ENCODE measurements around the gene LSR. TPM values are rescaled to one million over a fixed set of nuclear protein-coding genes. Genes with fewer than 3 reads are reported as not detected.
"Not testable (repeated sequence)": the region's sequence is repeated elsewhere in the genome, so short reads cannot be mapped to it uniquely, and the experiment has no call there.

The LSR gene
- total and polyA plus RNA-seq, 2 experiments from 2014 or later: 116 to 212 TPM

DNA sequence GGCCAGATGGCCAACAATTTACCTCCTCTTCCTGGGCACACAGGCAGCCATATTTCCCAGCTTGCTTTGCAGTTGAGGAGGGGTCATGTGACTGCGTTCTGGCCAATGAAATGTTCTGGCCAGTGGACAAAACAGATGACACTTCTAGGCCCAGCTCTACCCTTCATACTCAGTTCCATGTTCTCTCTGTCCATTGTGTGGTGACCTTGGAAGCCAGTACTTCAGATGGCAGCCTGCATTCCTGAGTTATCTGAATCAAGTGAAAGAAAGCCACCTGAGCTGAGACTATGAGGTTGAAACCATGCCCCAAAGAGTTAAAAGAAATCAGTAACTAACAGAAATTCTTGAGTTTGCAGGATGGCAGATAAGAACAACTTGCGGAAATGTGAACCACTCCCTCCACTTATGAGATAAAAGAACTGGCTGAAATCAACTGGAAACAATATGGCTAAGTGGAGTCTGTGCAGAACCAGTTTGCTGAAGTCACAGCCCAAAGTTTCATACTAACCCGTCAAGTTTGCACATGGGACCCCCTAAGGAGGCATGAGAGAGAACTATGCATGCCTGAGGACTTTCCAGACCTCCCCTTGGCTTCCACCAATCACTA, 28.4 kb upstream of the LSR start:
- Histone ChIP-seq H4K20me1 (replicated peaks; ENCODE audit: insufficient read depth) (no peaks in the 10 kb centered on the region), H3K4me3 (no peak overlapping the region), H3K4me2 (no peak overlapping the region), H3K36me3 (ENCODE audit: insufficient read depth) (no peaks in the 10 kb centered on the region), H3K27me3 (ENCODE audit: insufficient read depth) (no peaks in the 10 kb centered on the region), H3K79me2 (replicated peaks; ENCODE audit: insufficient read depth) (no peaks in the 10 kb centered on the region), H3F3A (replicated peaks; ENCODE audit: low read depth) (0 out of 2 replicates have a peak, but pooled peaks cover 1% of the 10 kb centered on the region), H3K9me2 (ENCODE audit: insufficient read depth) (peaks cover 11% of the 10 kb centered on the region; the same call in 1 of the 2 replicates), H2AFZ (no peak overlapping the region), H3K4me1 (ENCODE audit: insufficient read depth) (no peaks in the 10 kb centered on the region), H3K27ac (ENCODE audit: low read depth) (no peak overlapping the region)
- Mint-ChIP-seq H3K27me3 (ENCODE audit: insufficient read depth, low read depth, poor library complexity) (peaks cover 8% of the 10 kb centered on the region), H3K4me1 (peaks cover 10% of the 10 kb centered on the region), H3K36me3 (ENCODE audit: low read depth) (peaks cover 12% of the 10 kb centered on the region; the same call in 1 of the 3 replicates), H3K4me3 (no peak overlapping the region), H3K9me3 (peaks cover 26% of the 10 kb centered on the region), H3K27ac (no peak overlapping the region; the same call in 1 of the 2 replicates)
- ATAC-seq: no peak
- TF ChIP-seq POLR2AphosphoS5 (IDR thresholded peaks at IDR 0.05; ENCODE audit: low read depth) (no peak), EZH2 (IDR thresholded peaks at IDR 0.05; ENCODE audit: low read depth, unreplicated experiment) (no peak)
- TF ChIP-seq, protein P1, sequence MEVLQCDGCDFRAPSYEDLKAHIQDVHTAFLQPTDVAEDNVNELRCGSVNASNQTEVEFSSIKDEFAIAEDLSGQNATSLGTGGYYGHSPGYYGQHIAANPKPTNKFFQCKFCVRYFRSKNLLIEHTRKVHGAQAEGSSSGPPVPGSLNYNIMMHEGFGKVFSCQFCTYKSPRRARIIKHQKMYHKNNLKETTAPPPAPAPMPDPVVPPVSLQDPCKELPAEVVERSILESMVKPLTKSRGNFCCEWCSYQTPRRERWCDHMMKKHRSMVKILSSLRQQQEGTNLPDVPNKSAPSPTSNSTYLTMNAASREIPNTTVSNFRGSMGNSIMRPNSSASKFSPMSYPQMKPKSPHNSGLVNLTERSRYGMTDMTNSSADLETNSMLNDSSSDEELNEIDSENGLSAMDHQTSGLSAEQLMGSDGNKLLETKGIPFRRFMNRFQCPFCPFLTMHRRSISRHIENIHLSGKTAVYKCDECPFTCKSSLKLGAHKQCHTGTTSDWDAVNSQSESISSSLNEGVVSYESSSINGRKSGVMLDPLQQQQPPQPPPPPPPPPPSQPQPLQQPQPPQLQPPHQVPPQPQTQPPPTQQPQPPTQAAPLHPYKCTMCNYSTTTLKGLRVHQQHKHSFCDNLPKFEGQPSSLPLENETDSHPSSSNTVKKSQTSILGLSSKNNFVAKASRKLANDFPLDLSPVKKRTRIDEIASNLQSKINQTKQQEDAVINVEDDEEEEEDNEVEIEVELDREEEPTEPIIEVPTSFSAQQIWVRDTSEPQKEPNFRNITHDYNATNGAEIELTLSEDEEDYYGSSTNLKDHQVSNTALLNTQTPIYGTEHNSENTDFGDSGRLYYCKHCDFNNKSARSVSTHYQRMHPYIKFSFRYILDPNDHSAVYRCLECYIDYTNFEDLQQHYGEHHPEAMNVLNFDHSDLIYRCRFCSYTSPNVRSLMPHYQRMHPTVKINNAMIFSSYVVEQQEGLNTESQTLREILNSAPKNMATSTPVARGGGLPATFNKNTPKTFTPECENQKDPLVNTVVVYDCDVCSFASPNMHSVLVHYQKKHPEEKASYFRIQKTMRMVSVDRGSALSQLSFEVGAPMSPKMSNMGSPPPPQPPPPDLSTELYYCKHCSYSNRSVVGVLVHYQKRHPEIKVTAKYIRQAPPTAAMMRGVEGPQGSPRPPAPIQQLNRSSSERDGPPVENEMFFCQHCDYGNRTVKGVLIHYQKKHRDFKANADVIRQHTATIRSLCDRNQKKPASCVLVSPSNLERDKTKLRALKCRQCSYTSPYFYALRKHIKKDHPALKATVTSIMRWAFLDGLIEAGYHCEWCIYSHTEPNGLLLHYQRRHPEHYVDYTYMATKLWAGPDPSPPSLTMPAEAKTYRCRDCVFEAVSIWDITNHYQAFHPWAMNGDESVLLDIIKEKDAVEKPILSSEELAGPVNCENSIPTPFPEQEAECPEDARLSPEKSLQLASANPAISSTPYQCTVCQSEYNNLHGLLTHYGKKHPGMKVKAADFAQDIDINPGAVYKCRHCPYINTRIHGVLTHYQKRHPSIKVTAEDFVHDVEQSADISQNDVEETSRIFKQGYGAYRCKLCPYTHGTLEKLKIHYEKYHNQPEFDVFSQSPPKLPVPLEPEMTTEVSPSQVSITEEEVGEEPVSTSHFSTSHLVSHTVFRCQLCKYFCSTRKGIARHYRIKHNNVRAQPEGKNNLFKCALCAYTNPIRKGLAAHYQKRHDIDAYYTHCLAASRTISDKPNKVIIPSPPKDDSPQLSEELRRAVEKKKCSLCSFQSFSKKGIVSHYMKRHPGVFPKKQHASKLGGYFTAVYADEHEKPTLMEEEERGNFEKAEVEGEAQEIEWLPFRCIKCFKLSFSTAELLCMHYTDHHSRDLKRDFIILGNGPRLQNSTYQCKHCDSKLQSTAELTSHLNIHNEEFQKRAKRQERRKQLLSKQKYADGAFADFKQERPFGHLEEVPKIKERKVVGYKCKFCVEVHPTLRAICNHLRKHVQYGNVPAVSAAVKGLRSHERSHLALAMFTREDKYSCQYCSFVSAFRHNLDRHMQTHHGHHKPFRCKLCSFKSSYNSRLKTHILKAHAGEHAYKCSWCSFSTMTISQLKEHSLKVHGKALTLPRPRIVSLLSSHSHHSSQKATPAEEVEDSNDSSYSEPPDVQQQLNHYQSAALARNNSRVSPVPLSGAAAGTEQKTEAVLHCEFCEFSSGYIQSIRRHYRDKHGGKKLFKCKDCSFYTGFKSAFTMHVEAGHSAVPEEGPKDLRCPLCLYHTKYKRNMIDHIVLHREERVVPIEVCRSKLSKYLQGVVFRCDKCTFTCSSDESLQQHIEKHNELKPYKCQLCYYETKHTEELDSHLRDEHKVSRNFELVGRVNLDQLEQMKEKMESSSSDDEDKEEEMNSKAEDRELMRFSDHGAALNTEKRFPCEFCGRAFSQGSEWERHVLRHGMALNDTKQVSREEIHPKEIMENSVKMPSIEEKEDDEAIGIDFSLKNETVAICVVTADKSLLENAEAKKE (CRISPR knock-in tag; IDR thresholded peaks at IDR 0.05): no peak
- peak; percentile 36 for DNase-seq (ENCODE audit: low spot score)

DNA sequence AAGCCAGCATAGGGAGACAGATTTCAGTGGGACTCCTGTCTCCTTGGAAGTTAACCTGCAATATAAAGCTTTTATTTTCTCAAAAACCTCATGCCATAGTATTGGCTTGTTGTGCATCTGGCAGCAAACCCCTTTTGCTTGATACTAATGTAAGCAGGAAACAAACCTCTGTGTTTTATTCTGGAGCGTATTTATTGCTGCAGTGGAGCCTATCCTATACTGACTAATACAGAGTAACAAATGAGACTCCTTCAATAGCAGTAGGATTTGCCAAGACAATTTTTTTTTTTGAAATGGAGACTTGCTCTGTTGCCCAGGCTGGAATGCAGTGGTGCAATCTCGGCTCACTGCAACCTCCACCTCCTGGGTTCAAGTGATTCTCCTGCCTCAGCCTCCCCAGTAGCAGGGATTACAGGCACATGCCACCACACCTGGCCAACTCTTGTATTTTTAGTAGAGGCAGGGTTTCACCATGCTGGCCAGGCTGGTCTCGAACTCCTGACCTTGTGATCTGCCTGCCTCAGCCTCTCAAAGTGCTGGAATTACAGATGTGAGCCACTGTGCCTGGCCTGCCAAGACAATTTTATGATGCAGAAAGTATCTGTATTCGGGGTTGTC, 27.7 kb upstream of the LSR start:
- not testable (repeated sequence) for H3K27me3 ChIP-seq (ENCODE audit: insufficient read depth); H3K4me3 Mint-ChIP-seq; H3K36me3 ChIP-seq (ENCODE audit: insufficient read depth); H3K27ac Mint-ChIP-seq; H3K79me2 ChIP-seq (replicated peaks; ENCODE audit: insufficient read depth); H3K4me1 ChIP-seq (ENCODE audit: insufficient read depth); H3K4me3 ChIP-seq; H4K20me1 ChIP-seq (replicated peaks; ENCODE audit: insufficient read depth); H3K4me2 ChIP-seq; DNase-seq (ENCODE audit: low spot score); ATAC-seq; H2AFZ ChIP-seq; H3F3A ChIP-seq (replicated peaks; ENCODE audit: low read depth); H3K27ac ChIP-seq (ENCODE audit: low read depth)
- H3K36me3 Mint-ChIP-seq (ENCODE audit: low read depth): peaks cover 12% of the 10 kb centered on the region; the same call in 2 of the 3 replicates
- peaks cover 26% of the 10 kb centered on the region for H3K9me3 Mint-ChIP-seq
- H3K27me3 Mint-ChIP-seq (ENCODE audit: insufficient read depth, low read depth, poor library complexity): peaks cover 12% of the 10 kb centered on the region
- H3K4me1 Mint-ChIP-seq: peaks cover 14% of the 10 kb centered on the region
- peaks cover 10% of the 10 kb centered on the region; the same call in 1 of the 2 replicates for H3K9me2 ChIP-seq (ENCODE audit: insufficient read depth)
